Measurements from ENCODE around the gene NUP153. TPM values are rescaled to one million over a fixed set of nuclear protein-coding genes. Genes with fewer than 3 reads are reported as not detected.
A peak's percentile ranks its signal among the peaks of the same experiment; 100 is the strongest.

The NUP153 gene
- total RNA-seq, 1 donor from 2014 or later, result 39.0 TPM

GRCh38 chr6:17628873-17629272 lies 77.9 kb downstream of the NUP153 start:
- Mint-ChIP-seq H3K4me3 (ENCODE audit: unreplicated experiment) (peak overlapping the region; percentile 65), H3K36me3 (ENCODE audit: low read depth, unreplicated experiment) (peaks cover 11% of the 10 kb centered on the region), H3K4me1 (ENCODE audit: unreplicated experiment) (peaks cover 29% of the 10 kb centered on the region), H3K27ac (ENCODE audit: unreplicated experiment) (no peak overlapping the region), H3K27me3 (ENCODE audit: unreplicated experiment) (peaks cover under 1% of the 10 kb centered on the region), H3K9me3 (ENCODE audit: unreplicated experiment) (no peaks in the 10 kb centered on the region)
- DNase-seq (ENCODE audit: low spot score), result no peak
- no peak for TF ChIP-seq CTCF (IDR thresholded peaks at IDR 0.05; ENCODE audit: unreplicated experiment)

GRCh38 chr6:17624396-17624795 lies 82.3 kb downstream of the NUP153 start:
- no peak for DNase-seq (ENCODE audit: low spot score)
- H3K27ac Mint-ChIP-seq (ENCODE audit: unreplicated experiment), result no peak overlapping the region
- TF ChIP-seq CTCF (IDR thresholded peaks at IDR 0.05; ENCODE audit: unreplicated experiment), result no peak
- H3K9me3 Mint-ChIP-seq (ENCODE audit: unreplicated experiment), result no peaks in the 10 kb centered on the region
- H3K36me3 Mint-ChIP-seq (ENCODE audit: low read depth, unreplicated experiment), result peaks cover 7% of the 10 kb centered on the region
- no peaks in the 10 kb centered on the region for H3K27me3 Mint-ChIP-seq (ENCODE audit: unreplicated experiment)
- peaks cover 19% of the 10 kb centered on the region for H3K4me1 Mint-ChIP-seq (ENCODE audit: unreplicated experiment)
- H3K4me3 Mint-ChIP-seq (ENCODE audit: unreplicated experiment), result no peak overlapping the region

GRCh38 chr6:17622144-17622543 lies 84.6 kb downstream of the NUP153 start:
- Mint-ChIP-seq H3K4me1 (ENCODE audit: unreplicated experiment) (no peaks in the 10 kb centered on the region), H3K36me3 (ENCODE audit: low read depth, unreplicated experiment) (peaks cover 12% of the 10 kb centered on the region), H3K4me3 (ENCODE audit: unreplicated experiment) (no peak overlapping the region), H3K27ac (ENCODE audit: unreplicated experiment) (no peak overlapping the region), H3K27me3 (ENCODE audit: unreplicated experiment) (no peaks in the 10 kb centered on the region), H3K9me3 (ENCODE audit: unreplicated experiment) (no peaks in the 10 kb centered on the region)
- no peak for DNase-seq (ENCODE audit: low spot score)
- no peak for TF ChIP-seq CTCF (IDR thresholded peaks at IDR 0.05; ENCODE audit: unreplicated experiment)

GRCh38 chr6:17621003-17621402 lies 85.7 kb downstream of the NUP153 start:
- no peak for DNase-seq (ENCODE audit: low spot score)
- H3K27ac Mint-ChIP-seq (ENCODE audit: unreplicated experiment), result no peak overlapping the region
- H3K36me3 Mint-ChIP-seq (ENCODE audit: low read depth, unreplicated experiment), result peaks cover 12% of the 10 kb centered on the region

GRCh38 chr6:17615794-17616193 lies 90.9 kb downstream of the NUP153 start:
- TF ChIP-seq CTCF (IDR thresholded peaks at IDR 0.05; ENCODE audit: unreplicated experiment), result no peak
- no peak overlapping the region for H3K4me3 Mint-ChIP-seq (ENCODE audit: unreplicated experiment)
- H3K4me1 Mint-ChIP-seq (ENCODE audit: unreplicated experiment), result no peaks in the 10 kb centered on the region
- H3K9me3 Mint-ChIP-seq (ENCODE audit: unreplicated experiment), result no peaks in the 10 kb centered on the region
- peaks cover 6% of the 10 kb centered on the region for H3K36me3 Mint-ChIP-seq (ENCODE audit: low read depth, unreplicated experiment)
- DNase-seq (ENCODE audit: low spot score), result no peak
- H3K27me3 Mint-ChIP-seq (ENCODE audit: unreplicated experiment), result no peaks in the 10 kb centered on the region
- no peak overlapping the region for H3K27ac Mint-ChIP-seq (ENCODE audit: unreplicated experiment)

More at GRCh38 chr6:17621003-17621402, 85.7 kb downstream of the NUP153 start:
- no peak overlapping the region for H3K4me3 Mint-ChIP-seq (ENCODE audit: unreplicated experiment)
- H3K4me1 Mint-ChIP-seq (ENCODE audit: unreplicated experiment), result no peaks in the 10 kb centered on the region
- H3K9me3 Mint-ChIP-seq (ENCODE audit: unreplicated experiment), result no peaks in the 10 kb centered on the region
- no peaks in the 10 kb centered on the region for H3K27me3 Mint-ChIP-seq (ENCODE audit: unreplicated experiment)
- TF ChIP-seq CTCF (IDR thresholded peaks at IDR 0.05; ENCODE audit: unreplicated experiment), result no peak

Measured in endothelial cell (in vitro differentiated cells).